Astrocyte of the cerebellum (primary cell): ENCODE results near the gene MYH16.
"Not testable (repeated sequence)": the region's sequence is repeated elsewhere in the genome, so short reads cannot be mapped to it uniquely, and the experiment has no call there.

ENCODE experiments used
- DNase-seq: peaks from one replicate; pipeline ENCODE4 v3.0.0-alpha.2; 2011; ENCODE audit warnings: low read depth
- H3K4me3 ChIP-seq: 2 replicates; pipeline ENCODE4 v1.5.1; 2011; ENCODE audit warnings: mild to moderate bottlenecking, low read depth, low read length, moderate library complexity
- in situ Hi-C: cut with HindIII; loops from 2 replicates; pipeline ENCODE4 v1.10.0; 2017; ENCODE audit warnings: low sequenced_read_pairs
- TF ChIP-seq, protein P1 (sequence below): IDR thresholded peaks from 2 replicates; pipeline ENCODE4 v1.5.1; 2012; ENCODE audit warnings: low read length, low read depth, moderate library complexity, mild to moderate bottlenecking; ENCODE audit errors: missing control alignments

MYH16 gene

DNA sequence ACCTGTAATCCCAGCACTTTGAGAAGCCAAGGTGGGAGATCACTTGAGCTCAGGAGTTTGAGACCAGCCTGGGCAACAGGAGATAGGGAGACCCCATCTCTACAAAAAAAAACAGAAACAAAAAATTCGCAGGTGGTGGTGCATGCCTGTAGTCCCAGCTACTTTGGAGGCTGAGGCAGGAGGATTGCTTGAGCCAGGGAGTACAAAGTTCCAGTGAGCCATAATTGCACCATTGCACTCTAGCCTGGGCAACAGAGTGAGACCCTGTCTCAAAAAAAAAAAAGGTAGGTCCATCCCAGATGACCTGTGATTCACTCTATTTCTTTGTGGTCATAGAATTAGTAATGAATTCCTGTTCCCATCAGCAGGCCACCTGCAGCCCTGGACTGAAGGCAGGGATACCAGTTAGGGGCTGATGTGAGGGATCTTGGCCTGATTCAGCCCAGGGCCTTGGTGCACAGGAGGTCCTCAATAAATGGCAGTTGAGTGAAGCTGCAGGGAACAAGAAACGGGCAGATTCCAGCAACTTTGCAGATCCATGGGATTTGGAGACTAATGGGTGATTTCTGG lies at the start of gene MYH16:
TSS of gene MYH16 (plus strand) at position 364 of the 570 bp plus-strand sequence.
- in situ Hi-C loops: no loop called here
- TF ChIP-seq, protein P1, sequence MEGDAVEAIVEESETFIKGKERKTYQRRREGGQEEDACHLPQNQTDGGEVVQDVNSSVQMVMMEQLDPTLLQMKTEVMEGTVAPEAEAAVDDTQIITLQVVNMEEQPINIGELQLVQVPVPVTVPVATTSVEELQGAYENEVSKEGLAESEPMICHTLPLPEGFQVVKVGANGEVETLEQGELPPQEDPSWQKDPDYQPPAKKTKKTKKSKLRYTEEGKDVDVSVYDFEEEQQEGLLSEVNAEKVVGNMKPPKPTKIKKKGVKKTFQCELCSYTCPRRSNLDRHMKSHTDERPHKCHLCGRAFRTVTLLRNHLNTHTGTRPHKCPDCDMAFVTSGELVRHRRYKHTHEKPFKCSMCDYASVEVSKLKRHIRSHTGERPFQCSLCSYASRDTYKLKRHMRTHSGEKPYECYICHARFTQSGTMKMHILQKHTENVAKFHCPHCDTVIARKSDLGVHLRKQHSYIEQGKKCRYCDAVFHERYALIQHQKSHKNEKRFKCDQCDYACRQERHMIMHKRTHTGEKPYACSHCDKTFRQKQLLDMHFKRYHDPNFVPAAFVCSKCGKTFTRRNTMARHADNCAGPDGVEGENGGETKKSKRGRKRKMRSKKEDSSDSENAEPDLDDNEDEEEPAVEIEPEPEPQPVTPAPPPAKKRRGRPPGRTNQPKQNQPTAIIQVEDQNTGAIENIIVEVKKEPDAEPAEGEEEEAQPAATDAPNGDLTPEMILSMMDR: no peak
- DNase-seq: no peak
- H3K4me3 ChIP-seq: no peak within 1 kb of the TSS

DNA sequence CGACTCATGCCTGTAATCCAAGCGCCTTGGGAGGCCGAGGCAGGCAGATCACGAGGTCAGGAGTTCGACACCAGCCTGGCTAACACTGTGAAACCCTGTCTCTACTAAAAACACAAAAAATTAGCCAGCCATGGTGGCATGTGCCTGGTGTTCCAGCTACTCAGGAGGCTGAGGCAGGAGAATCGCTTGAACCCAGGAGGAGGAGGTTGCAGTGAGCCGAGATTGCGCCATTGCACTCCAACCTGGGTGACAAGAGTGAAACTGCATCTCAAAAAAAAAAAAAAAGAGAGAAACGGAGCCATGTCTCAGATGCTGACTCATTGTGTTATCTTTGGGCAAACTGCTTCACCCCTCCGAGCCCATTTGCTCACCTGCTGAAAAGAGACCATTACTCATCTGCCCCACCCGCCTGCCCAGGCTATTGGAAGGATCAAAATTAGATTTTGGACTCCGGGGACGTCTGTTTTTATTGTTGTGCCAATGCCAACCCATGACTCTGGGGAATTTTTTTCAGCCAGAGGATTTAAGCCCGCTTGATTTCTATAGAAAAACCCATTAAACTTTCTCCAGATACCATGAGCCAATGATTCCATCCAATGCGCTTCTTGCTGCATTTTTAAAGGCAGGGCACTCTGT lies 48.3 kb upstream of the MYH16 start:
- H3K4me3 ChIP-seq, in situ Hi-C loops, DNase-seq: not testable (repeated sequence)

DNA sequence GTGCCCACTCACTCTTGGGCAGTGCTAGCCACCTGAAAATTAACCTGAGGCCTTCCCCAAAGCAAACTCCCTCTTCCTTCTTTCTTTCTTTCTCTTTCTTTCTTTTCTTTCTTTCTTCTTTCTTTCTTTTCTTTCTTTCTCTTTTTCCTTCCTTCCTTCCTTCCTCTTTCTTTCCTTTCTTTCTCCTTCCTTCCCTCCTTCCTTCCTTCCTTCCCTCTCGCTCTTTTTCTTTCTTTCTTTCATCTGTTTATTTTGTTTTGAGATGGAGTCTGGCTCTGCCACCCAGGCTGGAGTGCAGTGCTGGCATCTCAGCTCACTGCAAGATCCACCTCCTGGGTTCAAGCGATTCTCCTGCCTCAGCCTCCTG lies 47.8 kb upstream of the MYH16 start:
- H3K4me3 ChIP-seq: no peak overlapping the region
- in situ Hi-C loops: no loop called here
- TF ChIP-seq, protein P1: no peak
- no peak for DNase-seq

DNA sequence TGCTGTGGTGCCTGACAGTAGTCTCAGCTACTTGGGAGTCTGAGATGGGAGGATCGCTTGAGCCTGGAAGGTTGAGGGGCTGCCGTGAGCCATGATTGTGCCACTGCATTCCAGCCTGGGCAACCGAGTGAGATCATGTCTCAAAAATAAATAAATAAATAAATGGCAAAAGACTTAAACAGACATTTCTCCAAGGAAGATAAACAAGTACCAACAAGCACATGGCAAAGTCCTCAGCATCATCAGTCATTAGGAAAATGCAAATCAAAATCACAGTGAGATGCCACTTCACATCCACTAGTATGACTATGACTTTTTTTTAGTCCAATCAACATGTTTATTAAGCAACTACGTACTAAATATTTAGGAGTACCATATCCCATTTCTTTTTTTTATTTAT lies 43.4 kb upstream of the MYH16 start:
- no peak for DNase-seq
- H3K4me3 ChIP-seq: no peak overlapping the region
- in situ Hi-C loops: no loop called here
- TF ChIP-seq, protein P1: no peak

DNA sequence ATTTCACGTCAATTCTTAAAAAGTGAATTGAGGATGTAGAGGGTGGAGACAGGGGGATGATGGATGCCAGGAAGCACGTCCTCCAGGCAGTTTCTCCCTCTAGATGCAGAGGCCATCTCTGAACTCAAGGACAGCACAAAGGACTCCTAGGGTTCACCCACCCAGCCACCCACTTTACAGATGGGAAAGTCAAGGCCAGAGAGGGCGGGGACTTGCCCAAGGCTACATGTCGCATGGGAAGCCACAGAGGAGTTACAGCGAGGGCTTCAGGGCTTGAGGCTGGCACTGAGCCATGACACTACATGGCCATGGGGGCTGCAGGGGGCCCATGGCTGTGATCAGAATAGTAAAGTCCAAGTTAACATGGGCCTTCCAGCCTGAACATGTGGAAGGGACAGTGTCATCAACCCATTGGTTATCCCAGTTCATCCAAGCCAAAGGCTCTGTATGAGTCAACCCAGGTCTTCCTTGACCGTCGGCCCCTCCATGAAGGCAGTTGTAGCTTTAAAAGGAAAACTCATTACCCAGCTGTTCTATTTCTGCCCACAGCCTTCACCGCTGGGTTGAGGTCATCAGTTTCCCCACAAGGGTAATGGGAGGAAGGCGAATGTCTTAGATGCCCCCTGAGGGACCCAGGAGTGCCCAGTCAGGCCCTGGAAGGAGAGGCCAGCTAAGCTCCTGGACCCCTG lies 40.4 kb upstream of the MYH16 start:
- H3K4me3 ChIP-seq: no peak overlapping the region
- in situ Hi-C loops: no loop called here
- DNase-seq: no peak
- TF ChIP-seq, protein P1: no peak

DNA sequence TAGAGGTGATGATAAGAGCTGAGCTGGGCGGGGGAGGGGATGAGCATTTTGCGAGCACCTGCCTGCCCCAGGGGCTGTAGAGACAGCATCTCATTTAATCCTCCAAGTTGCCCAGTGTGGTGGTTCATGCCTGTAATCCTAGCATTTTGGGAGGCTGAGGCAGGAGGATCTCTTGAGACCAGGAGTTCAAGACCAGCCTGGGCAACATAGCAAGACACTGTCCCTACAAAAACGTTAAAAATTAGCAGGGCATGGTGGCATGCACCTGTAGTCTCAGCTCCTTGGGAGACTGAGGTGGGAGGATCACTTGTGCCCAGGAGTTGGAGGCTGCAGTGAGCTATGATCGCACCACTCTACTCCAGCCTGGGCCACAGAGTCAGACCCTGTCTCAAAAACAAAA lies 39.7 kb upstream of the MYH16 start:
- DNase-seq, H3K4me3 ChIP-seq, in situ Hi-C loops: not testable (repeated sequence)

DNA sequence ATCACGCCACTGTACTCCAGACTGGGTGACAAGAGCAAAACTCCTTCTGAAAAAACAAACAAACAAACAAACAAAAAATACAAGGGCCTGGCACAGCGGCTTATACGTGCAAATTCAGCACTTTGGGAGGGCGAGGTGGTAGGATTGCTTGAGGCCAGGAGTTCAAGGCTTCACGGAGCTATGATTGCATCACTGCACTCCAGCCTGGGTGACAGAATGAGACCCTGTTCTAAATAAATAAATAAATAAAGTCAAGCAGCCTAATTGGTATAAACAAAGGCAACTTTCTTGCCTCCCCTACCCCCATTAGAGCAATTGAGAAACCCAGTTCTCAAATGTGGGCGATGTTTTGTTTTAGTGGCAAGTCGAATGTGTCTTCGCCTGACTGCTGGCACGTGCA lies 38.5 kb upstream of the MYH16 start:
- TF ChIP-seq, protein P1: no peak

More for the DNA sequence above, 38.5 kb upstream of the MYH16 start:
- in situ Hi-C loops: no loop called here
- DNase-seq: no peak
- H3K4me3 ChIP-seq: no peak overlapping the region
